GM23338 (cell line): Measurements from ENCODE around the gene SMARCA2.

ENCODE experiments used
- CREB1 ChIP-seq: fragments of 250-450 bp; sonication (Bioruptor Pico); IDR thresholded peaks from 2 replicates; pipeline ENCODE4 v1.5.0; 2020; ENCODE audit warnings: low read depth, mild to moderate bottlenecking, moderate library complexity
- EZH2 ChIP-seq: fragments of 200-600 bp; sonication (generic); IDR thresholded peaks from one replicate; pipeline ENCODE4 v1.8.0; 2017; ENCODE audit warnings: antibody characterized with exemption, mild to moderate bottlenecking, low read depth; ENCODE audit not compliant: unreplicated experiment
- EZH2phosphoT487 ChIP-seq: fragments of 200-600 bp; sonication (generic); IDR thresholded peaks from one replicate; pipeline ENCODE4 v1.8.1; 2018; ENCODE audit warnings: antibody characterized with exemption; ENCODE audit not compliant: unreplicated experiment
- JUNB ChIP-seq: IDR thresholded peaks from one replicate; pipeline ENCODE4 v1.6.1; 2016; ENCODE audit warnings: antibody characterized with exemption; ENCODE audit not compliant: unreplicated experiment
- POLR2AphosphoS5 ChIP-seq: IDR thresholded peaks from 2 replicates; pipeline ENCODE4 v1.6.1; 2016; ENCODE audit warnings: antibody characterized with exemption, low read depth
- ZNF331 ChIP-seq: fragments of 250-450 bp; sonication (Bioruptor Pico); IDR thresholded peaks from 2 replicates; pipeline ENCODE4 v1.5.0; 2020; ENCODE audit warnings: low read depth, mild to moderate bottlenecking, moderate library complexity
- TF ChIP-seq, protein P1 (sequence below), 2 experiments: fragments of 200-600 bp in 1 of 2; sonication (generic) in 1 of 2; conservative IDR thresholded peaks; 2 replicates each; pipeline versions ENCODE4 v1.5.1 to v1.6.1; 2016 to 2017; ENCODE audit warnings: antibody characterized with exemption in 2 of 2, low read depth in 2 of 2, mild to moderate bottlenecking in 2 of 2, moderate library complexity in 1 of 2
- TF ChIP-seq, protein P2 (sequence below): IDR thresholded peaks from one replicate; pipeline ENCODE4 v1.6.1; 2018; ENCODE audit warnings: antibody characterized with exemption; ENCODE audit not compliant: unreplicated experiment

DNA sequence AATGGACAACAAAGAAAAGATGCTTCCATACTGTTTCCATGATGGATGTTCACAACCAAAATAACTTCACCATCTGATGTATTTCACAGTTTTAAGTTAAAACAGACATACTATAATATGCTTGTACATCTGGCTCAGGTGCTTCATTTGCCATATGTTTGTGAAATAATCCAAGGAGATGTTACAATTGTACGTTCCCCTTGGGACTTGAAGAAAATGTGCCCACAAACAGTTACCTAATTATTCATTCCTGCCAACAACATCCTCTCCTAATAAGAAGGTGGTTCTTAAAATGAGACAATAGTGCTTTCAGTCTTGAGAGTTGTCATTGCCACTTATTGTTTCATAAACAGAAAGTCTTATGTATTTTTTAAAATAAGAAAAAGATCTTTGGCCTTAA lies 33.1 kb upstream of the SMARCA2 start:
- no peak for TF ChIP-seq EZH2
- TF ChIP-seq, protein P1, sequence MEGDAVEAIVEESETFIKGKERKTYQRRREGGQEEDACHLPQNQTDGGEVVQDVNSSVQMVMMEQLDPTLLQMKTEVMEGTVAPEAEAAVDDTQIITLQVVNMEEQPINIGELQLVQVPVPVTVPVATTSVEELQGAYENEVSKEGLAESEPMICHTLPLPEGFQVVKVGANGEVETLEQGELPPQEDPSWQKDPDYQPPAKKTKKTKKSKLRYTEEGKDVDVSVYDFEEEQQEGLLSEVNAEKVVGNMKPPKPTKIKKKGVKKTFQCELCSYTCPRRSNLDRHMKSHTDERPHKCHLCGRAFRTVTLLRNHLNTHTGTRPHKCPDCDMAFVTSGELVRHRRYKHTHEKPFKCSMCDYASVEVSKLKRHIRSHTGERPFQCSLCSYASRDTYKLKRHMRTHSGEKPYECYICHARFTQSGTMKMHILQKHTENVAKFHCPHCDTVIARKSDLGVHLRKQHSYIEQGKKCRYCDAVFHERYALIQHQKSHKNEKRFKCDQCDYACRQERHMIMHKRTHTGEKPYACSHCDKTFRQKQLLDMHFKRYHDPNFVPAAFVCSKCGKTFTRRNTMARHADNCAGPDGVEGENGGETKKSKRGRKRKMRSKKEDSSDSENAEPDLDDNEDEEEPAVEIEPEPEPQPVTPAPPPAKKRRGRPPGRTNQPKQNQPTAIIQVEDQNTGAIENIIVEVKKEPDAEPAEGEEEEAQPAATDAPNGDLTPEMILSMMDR (conservative IDR thresholded peaks at IDR 0.05; ENCODE audit: low read depth in 2 of 2): no peak
- TF ChIP-seq POLR2AphosphoS5: no peak
- no peak for TF ChIP-seq JUNB
- TF ChIP-seq, protein P2, sequence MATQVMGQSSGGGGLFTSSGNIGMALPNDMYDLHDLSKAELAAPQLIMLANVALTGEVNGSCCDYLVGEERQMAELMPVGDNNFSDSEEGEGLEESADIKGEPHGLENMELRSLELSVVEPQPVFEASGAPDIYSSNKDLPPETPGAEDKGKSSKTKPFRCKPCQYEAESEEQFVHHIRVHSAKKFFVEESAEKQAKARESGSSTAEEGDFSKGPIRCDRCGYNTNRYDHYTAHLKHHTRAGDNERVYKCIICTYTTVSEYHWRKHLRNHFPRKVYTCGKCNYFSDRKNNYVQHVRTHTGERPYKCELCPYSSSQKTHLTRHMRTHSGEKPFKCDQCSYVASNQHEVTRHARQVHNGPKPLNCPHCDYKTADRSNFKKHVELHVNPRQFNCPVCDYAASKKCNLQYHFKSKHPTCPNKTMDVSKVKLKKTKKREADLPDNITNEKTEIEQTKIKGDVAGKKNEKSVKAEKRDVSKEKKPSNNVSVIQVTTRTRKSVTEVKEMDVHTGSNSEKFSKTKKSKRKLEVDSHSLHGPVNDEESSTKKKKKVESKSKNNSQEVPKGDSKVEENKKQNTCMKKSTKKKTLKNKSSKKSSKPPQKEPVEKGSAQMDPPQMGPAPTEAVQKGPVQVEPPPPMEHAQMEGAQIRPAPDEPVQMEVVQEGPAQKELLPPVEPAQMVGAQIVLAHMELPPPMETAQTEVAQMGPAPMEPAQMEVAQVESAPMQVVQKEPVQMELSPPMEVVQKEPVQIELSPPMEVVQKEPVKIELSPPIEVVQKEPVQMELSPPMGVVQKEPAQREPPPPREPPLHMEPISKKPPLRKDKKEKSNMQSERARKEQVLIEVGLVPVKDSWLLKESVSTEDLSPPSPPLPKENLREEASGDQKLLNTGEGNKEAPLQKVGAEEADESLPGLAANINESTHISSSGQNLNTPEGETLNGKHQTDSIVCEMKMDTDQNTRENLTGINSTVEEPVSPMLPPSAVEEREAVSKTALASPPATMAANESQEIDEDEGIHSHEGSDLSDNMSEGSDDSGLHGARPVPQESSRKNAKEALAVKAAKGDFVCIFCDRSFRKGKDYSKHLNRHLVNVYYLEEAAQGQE: no peak
- TF ChIP-seq ZNF331 (CRISPR knock-in tag): no peak
- TF ChIP-seq EZH2phosphoT487: no peak
- TF ChIP-seq CREB1 (CRISPR knock-in tag): no peak
